Fibroblast of skin of scalp (primary cell): ENCODE results near the gene PAK5.

Experiments
- DNase-seq: peaks from one replicate; pipeline ENCODE4 v3.0.0-alpha.2; 2013

The PAK5 gene

GRCh38 chr20:9574181-9574580 is 264.7 kb downstream of the PAK5 start:
- DNase-seq, result no peak

GRCh38 chr20:9573335-9574151 is 265.3 kb downstream of the PAK5 start:
- no peak for DNase-seq

GRCh38 chr20:9572670-9573069 is 266.2 kb downstream of the PAK5 start:
- no peak for DNase-seq

- no peak for DNase-seq
Measured at GRCh38 chr20:9571783-9572182, 267.1 kb downstream of the PAK5 start.

- DNase-seq, result no peak
Measured at GRCh38 chr20:9570612-9571011, 268.3 kb downstream of the PAK5 start.

- no peak for DNase-seq
Measured at GRCh38 chr20:9566977-9567376, 271.9 kb downstream of the PAK5 start.

GRCh38 chr20:9565910-9566550 is 272.8 kb downstream of the PAK5 start:
- no peak for DNase-seq

GRCh38 chr20:9557411-9557810 is 281.5 kb downstream of the PAK5 start:
- DNase-seq, result no peak

- no peak for DNase-seq
Measured at GRCh38 chr20:9555781-9556180, 283.1 kb downstream of the PAK5 start.

GRCh38 chr20:9551808-9552550 is 286.9 kb downstream of the PAK5 start:
- no peak for DNase-seq

GRCh38 chr20:9550871-9551270 is 288.0 kb downstream of the PAK5 start:
- DNase-seq, result no peak

GRCh38 chr20:9550283-9550682 is 288.6 kb downstream of the PAK5 start:
- DNase-seq, result no peak

GRCh38 chr20:9543214-9543613 is 295.7 kb downstream of the PAK5 start:
- DNase-seq, result no peak

GRCh38 chr20:9535449-9535848 is 303.4 kb downstream of the PAK5 start:
- DNase-seq, result no peak

GRCh38 chr20:9534025-9534424 is 304.9 kb downstream of the PAK5 start:
- no peak for DNase-seq

- no peak for DNase-seq
Measured at GRCh38 chr20:9532069-9532838, 306.6 kb downstream of the PAK5 start.

- no peak for DNase-seq
Measured at GRCh38 chr20:9531581-9531980, 307.3 kb downstream of the PAK5 start.

- no peak for DNase-seq
Measured at GRCh38 chr20:9523636-9524035, 315.2 kb downstream of the PAK5 start.

- DNase-seq, result no peak
Measured at GRCh38 chr20:9520086-9520485, 318.8 kb downstream of the PAK5 start.

GRCh38 chr20:9518576-9519175 is 320.2 kb downstream of the PAK5 start:
- no peak for DNase-seq

- DNase-seq, result no peak
Measured at GRCh38 chr20:9517297-9518162, 321.3 kb downstream of the PAK5 start.
